Midbrain (tissue), 1 donor: ENCODE data around the gene POLR2F.

Source experiments
- DNase-seq: peaks from one replicate; lab custom pipeline; 2025; lab: John Stamatoyannopoulos, UW

The POLR2F gene

GRCh38 chr22:38006906-38007305 is 53.4 kb downstream of the POLR2F start:
- DNase-seq: no peak

DNA sequence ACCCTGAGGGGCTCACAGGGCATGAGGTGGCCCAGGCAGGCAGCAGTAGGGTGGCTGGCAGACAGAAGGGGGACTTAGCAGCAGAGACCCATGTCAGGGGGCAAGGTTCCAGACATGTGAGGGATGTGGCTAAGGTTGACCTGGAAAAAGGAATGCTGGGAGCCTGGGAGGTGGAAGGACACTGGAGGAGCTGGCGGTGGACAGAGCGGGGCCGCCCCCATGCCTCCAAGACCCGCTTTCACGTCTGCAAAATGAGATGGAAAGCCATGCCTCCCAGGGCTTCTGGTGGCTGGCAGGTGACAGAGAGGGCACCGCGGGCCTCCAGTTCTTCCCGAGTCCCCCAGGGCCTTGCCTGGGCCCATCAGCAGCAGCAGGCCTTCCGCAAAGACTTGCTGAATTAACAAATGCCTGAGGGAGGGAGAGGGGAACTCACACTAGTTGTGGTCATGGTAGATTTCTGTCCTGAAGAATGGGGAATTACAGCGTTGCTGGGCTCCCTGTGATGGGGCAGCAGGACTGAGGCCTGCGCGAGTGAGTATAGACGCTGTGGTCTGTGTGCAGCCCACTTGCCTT is 53.9 kb downstream of the POLR2F start:
- no peak for DNase-seq

DNA sequence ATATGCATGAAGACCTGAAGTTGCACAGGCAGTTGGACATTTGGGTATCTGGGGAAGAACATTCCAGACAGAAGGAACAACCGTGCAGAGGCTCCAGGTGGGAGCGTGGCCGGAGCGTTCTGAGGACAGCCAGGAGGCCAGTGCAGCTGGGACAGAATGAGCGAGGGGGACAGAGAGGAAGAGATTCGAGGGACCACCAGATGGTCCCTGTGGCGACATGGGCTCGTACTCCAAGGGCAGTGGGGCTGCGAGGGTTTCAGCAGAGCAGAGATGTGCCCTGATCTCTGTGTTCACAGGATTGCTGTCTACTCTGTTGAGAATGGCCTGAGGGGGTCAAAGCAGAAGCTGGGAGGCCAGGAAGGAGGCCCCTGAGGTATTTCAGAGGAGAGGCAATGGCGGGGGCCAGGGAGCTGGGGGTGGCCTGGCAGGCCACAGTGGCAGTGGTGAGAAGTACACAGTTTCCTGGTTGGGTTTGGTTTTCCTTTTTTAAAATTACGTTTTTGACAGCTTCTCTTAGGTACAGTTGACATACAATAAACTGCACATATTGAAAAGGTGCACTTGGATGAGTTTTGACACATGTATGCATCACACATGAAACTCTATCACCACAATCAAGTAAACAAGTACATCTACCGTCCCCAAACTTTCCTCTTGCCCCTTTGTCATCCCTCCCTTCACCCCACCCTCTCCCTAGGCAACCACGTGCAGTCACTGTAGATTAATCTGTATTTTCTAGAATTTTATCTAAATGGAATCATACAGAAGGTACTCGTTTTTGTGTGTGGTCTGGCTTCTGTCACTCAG is 55.7 kb downstream of the POLR2F start:
- no peak for DNase-seq

- DNase-seq: no peak
Measured at GRCh38 chr22:38012604-38013072, 59.1 kb downstream of the POLR2F start.

DNA sequence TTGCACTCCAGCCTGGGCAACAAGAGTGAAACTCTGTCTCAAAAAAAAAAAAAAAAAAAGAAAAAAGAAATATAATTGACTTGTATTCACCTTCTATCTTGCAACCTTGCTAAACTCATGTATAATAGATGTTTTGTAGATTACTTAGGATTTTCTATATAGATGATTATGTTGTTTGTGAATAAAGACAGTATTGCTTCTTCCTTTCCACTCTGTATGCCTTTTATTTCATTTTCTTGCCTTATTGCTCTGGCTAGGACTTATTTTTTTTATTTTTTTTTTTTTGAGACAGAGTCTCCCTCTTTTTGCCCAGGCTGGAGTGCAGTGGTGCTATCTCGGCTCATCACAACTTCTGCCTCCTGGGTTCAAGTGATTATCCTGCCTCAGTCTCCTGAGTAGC is 60.6 kb downstream of the POLR2F start:
- DNase-seq: no peak

DNA sequence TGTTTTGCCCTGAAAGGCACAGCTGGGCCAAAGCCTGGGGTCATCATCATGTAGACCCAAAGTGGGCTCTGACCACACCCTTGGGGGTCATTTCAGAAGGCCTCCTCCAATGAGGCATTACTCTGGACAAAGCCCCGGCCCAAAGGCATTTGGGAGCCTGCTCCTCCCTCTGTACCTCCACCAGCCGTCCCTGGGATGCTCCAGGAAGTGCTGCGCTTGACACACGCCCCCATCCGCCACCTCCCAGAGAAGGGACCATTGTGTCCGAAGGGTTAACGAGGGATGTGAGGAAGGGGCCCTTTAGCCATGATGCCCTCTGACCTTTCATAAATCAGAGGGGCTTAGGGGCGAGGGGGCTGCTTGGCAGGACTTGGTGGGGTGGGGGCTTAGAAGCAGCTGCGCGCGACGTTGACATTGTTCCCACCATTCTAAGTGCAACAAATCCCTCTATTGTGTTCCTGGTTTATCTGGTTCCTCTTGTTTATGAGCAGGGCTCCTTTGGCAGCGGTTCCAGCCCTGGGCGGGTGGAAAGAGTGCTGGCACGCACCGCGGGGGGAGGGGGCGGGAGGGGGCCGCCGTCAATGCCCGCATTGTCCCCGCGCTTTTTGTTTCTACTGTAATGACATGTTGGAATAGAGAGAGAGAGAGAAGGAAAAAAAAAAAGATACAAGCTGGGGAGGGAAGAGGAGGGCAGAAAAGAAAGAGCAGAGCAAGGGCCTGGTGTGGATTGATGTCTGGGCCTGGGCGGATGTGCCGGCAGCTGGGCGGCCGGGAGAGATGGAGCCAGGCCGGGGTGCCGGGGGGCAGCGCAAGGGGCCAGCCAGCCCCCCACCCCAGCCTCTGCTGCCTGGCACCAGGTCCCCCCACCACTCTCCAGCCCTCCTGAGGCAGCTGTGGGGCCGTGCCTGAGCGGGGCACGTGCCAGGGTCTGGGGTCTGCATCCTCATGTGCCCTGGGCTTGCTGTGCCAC is 63.0 kb downstream of the POLR2F start:
- DNase-seq: peak; percentile 93

DNA sequence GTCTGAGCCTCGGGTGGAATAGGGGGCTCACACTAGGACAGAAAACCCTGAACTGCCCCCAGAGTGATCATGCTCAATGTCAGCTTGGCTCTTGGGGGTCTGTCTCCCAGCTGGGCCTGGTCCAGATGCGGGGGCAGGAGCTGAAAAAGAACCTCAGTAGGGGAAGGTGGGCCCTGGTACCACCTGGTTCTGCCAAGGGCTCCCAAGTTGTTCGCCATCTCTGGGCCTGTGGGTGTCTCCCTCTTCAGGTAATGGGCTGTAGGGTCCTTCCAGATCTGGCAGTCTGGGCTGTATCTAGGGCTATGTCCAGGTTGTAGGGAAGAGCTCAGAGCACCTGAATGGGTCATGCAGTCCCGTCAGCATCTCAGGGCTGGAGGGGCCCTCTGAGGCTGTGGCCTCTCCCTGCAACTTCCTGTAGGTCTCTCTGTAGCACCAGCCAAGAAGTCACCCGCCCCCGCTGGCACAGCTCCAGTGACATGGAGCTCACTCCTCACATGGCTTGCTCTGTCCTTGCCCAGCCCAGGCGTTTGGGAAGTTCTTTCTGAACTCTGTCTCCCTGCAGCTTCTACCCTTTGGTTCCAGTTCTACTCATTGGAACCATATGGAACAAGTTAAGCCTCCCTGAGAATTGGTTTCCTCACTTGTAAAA is 63.9 kb downstream of the POLR2F start:
- DNase-seq: peak; percentile 79

DNA sequence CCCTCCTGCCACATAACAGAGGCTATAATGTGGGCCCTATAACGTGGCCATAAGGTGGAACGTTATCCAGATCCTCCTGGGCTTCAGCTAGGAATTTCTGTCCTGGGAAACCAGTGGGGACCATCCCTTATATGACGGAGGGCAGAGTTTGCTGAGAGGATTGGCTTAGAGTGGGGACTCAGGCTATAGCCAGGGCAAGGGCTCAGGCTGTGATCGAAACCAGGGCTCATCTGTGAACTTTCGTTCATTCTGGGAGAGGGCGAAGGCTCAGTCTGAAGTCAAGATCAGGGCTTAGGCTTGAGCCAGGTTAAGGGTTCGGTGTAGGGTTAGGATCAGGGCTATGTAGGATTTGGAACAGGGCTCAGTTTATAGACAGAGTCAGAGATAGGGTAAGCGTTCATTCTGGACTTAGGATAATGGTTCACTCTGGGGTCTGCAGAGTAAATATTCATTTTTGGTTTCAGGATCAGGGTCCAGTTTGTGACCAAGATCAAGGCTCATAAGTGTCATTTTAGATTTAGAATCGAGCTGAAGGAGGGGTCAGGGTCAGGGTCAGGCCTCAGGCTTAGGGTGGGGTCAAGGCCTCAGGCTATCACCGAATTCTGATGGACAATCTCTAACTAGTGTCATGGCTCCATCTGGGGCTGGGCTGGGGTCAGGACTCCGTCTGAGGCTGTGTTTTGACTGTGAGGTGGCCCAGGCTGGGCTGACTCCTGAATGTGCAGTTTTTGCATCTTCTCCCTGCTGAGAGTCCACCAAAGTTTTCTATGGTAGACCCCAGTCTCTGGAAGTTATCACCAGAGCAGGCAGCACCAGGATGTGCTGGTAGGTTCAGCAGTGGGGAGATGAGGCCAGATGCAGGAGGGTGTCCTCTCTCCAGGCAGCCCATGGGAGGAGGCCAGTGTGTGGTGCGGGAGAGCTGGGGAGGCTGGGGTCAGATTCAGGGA is 64.7 kb downstream of the POLR2F start:
- DNase-seq: no peak
